ENCODE data around the gene ADGRL1.
"Not testable (repeated sequence)": the region's sequence is repeated elsewhere in the genome, so short reads cannot be mapped to it uniquely, and the experiment has no call there.

DNA sequence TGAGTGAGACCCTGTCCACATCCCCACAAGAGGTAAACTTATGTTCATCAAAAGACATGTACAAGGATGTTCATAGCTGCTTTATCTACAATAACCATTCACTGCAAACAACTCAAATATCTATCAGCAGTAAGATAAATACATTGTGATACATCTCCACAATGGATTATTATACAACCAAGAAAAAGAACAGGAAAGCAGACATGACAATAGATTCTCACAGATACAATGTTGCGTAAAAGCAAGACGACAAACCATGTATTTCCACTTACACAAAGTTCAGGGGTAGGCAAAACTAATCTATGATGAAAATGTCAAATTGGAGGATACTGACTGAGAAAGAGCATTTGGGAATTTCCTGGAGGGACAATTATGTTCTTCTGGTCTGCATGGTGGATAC, 46.2 kb upstream of the ADGRL1 start:
- TF ChIP-seq, protein P1, sequence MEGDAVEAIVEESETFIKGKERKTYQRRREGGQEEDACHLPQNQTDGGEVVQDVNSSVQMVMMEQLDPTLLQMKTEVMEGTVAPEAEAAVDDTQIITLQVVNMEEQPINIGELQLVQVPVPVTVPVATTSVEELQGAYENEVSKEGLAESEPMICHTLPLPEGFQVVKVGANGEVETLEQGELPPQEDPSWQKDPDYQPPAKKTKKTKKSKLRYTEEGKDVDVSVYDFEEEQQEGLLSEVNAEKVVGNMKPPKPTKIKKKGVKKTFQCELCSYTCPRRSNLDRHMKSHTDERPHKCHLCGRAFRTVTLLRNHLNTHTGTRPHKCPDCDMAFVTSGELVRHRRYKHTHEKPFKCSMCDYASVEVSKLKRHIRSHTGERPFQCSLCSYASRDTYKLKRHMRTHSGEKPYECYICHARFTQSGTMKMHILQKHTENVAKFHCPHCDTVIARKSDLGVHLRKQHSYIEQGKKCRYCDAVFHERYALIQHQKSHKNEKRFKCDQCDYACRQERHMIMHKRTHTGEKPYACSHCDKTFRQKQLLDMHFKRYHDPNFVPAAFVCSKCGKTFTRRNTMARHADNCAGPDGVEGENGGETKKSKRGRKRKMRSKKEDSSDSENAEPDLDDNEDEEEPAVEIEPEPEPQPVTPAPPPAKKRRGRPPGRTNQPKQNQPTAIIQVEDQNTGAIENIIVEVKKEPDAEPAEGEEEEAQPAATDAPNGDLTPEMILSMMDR (IDR thresholded peaks at IDR 0.05), result not testable (repeated sequence)
- TF ChIP-seq POLR2A (IDR thresholded peaks at IDR 0.05), result not testable (repeated sequence)

Measured in thyroid gland (tissue), 4 donors.